Ureter (tissue), 1 donor: ENCODE measurements around the gene MYBPC1. TPM values are rescaled to one million over a fixed set of nuclear protein-coding genes. Genes with fewer than 3 reads are reported as not detected.
"Not testable (repeated sequence)": the region's sequence is repeated elsewhere in the genome, so short reads cannot be mapped to it uniquely, and the experiment has no call there.

Experiments
- DNase-seq: peaks from one replicate; pipeline ENCODE4 v3.0.0-alpha.2; 2020; ENCODE audit warnings: low spot score
- total RNA-seq: library from RNA; stranded (reverse); gene quantifications from one replicate; pipeline ENCODE4 v1.2.4, GENCODE V29; 2023
- donor health status: DM: yes; HTN: yes; CAD: no.

MYBPC1 gene
- total RNA-seq, 1 donor from 2014 or later, result 1.6 TPM

GRCh38 chr12:101653030-101653429 is 58.3 kb downstream of the MYBPC1 start:
- no peak for DNase-seq

GRCh38 chr12:101653503-101653902 is 58.7 kb downstream of the MYBPC1 start:
- no peak for DNase-seq

DNA sequence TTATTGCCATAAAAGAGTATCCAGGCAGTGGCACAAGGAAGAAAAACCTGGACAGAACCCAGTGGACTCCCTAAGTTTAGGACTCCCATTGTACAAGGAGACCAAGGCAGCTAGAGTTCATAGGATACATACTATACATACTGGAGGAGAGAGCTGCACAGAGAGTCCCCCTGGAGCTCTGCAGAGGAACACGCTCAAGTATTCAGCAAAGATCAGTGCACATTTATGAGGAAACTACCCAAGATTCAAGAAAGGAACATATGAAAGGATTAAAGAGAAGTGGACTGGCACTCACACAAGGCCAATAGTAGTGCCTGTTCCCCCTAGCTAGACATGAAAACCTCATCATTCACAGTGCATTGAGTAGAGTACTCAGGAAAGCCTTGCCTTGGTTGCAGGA is 59.7 kb downstream of the MYBPC1 start:
- DNase-seq, result no peak

GRCh38 chr12:101655393-101655792 is 60.6 kb downstream of the MYBPC1 start:
- no peak for DNase-seq

DNA sequence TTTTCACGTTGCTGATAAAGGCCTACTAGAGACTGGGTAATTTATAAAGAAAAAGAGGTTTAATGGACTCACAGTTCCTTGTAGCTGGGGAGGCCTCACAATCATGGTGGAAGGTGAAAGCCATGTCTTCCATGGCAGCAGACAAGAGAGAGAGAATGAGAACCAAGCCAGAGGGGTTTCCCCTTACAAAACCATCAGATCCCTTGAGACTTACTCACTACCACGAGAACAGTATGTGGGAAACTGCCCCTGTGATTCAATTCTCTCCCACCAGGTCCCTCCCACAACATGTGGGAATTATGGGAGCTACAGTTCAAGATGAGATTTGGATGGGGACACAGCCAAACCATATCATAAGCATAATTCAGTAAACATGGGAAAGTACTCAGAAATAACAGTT is 65.9 kb downstream of the MYBPC1 start:
- not testable (repeated sequence) for DNase-seq

DNA sequence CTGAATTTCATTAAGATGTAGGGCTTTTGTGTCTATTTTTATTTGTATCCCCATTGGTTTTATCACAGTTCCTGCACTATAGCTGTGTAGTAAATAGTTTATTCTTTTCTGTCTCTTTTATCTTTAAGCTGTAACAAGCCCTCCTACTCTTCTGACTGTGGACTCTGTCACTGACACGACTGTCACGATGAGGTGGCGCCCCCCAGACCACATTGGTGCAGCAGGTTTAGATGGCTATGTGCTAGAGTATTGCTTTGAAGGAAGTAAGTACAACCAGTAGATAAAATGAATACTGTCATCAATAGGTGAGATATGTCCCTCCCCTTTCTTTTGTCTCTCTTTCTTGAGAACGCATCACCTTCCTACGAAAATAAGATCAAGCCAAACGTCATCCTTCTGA is 68.5 kb downstream of the MYBPC1 start:
- no peak for DNase-seq

DNA sequence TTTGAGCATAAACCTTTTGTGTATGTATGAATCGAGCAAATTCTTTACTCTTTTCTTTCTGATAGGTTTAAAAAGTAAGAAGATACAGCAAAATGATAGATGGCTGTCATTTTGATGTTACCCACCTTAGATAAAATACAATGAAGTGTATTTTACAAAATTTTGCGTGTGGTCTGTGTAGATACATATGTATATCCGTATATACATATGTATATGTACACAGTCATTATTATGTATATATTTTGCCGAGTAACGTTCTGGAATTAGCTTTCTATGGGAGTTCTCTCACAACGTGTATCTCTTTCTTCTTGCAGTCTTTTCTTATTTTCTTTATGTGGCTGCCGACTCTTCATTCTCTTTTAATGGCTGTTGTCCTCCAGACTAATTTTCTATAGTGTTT is 70.2 kb downstream of the MYBPC1 start:
- DNase-seq, result no peak

DNA sequence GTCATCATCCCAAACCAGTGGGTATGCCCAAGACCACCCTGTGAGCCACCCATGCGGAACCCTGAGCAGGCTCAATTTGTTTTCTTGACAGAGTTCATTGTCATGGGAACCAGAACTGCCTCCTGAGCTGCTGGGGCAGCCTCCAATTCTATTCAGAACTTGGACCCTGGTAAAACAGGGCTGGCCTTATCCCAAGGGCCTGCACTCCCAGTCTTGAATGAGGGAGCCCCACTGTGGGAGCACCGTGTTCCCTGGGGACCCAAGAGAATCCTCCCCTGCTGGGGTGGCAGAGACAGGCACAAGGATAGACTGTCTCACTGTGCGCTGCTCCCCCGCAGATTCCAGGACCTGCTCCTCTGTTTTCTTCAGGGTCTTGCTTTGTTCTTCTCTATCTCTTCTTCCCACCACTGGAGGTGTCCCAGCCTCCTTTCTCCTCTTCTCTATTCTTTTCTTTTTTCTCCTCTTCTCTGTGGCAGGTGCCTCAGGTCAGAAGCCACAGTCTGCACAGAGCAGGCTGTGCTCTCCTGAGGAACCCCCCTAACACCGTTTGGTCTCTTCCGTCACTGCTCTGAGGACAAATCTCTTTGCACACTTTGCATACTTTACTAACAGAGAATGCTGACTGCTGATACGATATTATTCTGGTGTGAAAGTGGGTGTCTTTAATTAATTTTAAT is 71.4 kb downstream of the MYBPC1 start:
- DNase-seq, result no peak

GRCh38 chr12:101667591-101667990 is 72.8 kb downstream of the MYBPC1 start:
- DNase-seq, result no peak

DNA sequence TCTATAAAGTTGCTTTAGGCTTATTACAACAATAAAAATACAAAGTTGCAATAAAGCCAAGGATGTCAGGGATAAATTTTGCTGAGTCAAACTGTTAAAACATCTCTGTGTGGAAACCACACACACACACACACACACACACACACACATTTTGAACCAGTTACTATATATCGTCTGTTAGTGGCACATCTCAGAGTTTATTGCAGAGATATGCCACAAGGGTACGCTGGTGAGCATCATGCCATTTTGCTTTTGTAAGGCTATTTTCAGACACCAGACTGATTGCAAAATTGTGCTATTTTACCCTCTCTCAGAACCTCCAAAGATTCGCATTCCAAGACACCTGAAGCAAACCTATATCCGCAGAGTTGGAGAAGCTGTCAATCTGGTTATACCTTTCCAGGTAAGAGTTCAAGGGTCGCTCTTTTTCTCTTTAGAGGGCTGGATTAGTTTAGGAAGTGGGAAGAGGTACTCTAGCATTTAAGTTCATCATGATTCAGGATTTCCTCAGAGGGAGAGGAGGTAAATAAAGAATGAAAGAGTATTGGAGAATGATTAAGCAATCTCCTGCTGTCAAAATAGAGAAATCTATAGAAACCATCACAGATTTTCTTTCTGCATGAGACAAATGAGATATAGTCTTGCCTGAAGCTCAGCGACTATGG is 75.4 kb downstream of the MYBPC1 start:
- DNase-seq, result peak; percentile 44

- DNase-seq, result peak; percentile 50
These were observed 76.5 kb downstream of the MYBPC1 start for GRCh38 chr12:101671157-101671791.

DNA sequence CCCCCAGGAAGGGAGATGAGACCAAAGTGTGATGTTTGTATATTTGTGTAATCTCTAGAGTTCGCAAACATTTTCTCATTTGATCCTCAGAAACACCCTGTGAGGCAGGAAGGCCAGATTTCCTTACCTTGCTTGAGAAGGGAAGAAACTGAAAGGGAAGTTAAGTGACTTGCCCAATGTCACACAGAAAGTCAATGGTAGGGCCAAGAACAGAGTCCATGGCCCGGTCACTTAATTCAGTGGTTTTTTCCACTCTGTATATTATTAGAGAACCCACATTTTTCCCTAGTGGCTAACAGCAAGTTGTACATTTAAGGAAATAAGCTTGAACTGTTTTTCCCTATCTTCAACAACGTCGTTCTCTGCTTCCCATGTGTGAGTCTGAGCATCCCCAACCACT is 77.1 kb downstream of the MYBPC1 start:
- DNase-seq, result no peak

DNA sequence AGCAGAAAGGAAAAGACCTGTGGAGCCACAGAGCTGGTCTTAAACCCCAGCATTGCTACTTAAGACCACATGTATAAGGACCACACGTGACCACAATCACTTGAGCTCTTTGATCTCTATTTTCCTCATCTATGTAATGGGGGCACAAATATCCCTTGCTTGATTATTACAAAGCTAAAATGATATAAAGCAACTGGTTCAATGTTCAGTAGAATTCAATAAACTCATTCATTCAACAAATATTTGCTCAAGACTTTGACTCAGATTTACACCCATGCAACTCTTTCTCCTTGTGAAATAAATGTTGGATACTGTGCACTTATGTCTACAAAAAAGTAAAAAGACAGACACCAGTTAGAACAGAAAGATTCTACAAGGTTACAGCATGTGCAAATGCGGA is 80.8 kb downstream of the MYBPC1 start:
- DNase-seq, result no peak

- not testable (repeated sequence) for DNase-seq
These were observed 81.7 kb downstream of the MYBPC1 start for GRCh38 chr12:101676497-101676896.

GRCh38 chr12:101678081-101678480 is 83.3 kb downstream of the MYBPC1 start:
- no peak for DNase-seq

DNA sequence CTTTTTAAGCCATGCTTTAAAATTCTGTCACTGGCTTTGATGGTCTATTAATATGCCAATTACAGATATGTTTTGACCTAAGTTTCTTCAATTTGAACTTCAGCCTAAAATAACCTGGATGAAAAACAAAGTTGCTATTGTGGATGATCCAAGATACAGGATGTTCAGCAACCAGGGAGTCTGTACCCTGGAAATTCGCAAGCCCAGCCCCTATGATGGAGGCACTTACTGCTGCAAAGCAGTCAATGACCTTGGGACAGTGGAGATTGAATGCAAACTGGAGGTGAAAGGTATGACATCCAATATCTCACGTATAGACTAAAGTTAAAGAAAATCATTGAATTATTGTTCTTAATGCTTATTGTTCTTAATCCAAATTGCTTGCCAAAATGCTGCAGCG is 85.5 kb downstream of the MYBPC1 start:
- no peak for DNase-seq

DNA sequence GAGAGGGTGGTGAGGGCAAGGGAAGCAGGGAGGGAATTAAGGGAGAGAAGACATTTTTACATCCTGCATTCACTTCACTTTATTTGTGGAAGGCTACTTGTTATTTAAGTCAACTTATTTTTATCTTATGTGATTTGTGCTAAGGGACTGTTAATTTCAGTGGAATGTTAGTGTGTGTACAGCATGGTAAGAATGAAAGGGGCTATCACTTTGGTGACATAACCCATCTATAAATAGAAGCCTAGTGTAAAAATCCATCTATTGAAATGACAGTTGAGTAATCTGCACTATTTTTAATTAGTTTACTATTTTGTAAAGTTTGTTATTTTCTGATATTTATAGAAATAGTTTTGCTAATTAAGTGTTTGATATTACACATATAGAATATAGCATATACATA is 85.9 kb downstream of the MYBPC1 start:
- no peak for DNase-seq

GRCh38 chr12:101681627-101682026 is 86.9 kb downstream of the MYBPC1 start:
- DNase-seq, result not testable (repeated sequence)

DNA sequence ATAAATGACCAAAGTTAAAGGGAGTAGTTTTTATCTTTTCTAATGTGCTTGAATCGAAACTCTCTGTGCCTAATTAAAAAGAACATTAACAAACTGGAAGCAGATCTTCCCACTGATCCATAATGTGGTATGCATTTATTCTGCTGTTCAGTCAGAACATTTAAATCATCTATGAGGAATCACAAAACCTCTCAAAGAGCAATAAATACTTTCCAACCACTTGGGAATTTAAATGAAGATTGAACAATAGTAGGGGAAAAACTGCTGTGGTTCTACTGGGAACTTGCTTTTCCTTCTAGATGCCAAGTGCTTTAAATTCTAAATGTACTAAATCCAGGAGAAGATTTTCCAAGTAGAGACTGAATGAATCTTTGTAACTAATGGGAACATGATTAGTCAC is 90.3 kb downstream of the MYBPC1 start:
- no peak for DNase-seq

GRCh38 chr12:101686176-101686575 is 91.4 kb downstream of the MYBPC1 start:
- no peak for DNase-seq

DNA sequence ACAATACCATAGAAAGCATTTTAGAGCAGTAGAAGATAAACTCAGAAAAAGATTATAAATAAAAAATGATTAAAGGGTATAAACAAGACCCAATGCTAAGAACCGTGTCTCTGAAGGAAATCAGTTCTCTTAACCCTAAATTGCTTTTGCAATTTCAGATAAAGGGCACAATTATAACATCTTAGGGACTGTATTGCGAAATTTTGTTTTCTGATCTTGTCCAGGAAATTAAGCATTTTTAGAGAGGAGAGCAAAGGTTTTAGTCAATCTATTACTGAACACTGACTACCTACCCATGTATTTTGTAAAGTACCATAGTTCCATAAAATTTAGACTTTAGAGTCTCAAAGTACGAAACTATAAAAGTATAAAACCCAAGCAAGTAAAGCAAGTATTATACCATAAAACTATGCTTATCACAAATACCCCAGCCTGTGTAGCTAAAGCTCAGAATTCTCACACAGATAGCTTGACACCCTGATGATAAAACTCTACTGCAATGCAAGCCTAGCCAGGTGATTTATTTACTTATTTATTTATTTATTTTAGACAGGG is 95.8 kb downstream of the MYBPC1 start:
- DNase-seq, result no peak

- DNase-seq, result no peak
These were observed 96.8 kb downstream of the MYBPC1 start for GRCh38 chr12:101691503-101692096.
